Upper lobe of left lung (tissue), 4 donors: ENCODE data around the gene CRTC3.

ENCODE experiments used
- CTCF ChIP-seq, 6 experiments: fragments of 450-650 bp in 4 of 6; fragments of 200-600 bp in 2 of 6; sonication (generic) in 2 of 6; IDR thresholded peaks; one replicate each; pipeline ENCODE4 v1.5.1; 2016 to 2019; ENCODE audit warnings: antibody characterized with exemption in 6 of 6
- POLR2A ChIP-seq, 4 donors: fragments of 450-650 bp; IDR thresholded peaks; one replicate each; pipeline ENCODE4 v1.5.1; 2016 to 2017; ENCODE audit warnings: antibody characterized with exemption in 4 of 4, mild to moderate bottlenecking in 2 of 4
- POLR2AphosphoS5 ChIP-seq, 2 donors: sonication (generic); formaldehyde crosslinking; IDR thresholded peaks; one replicate each; pipeline ENCODE4 v1.5.1; 2017; ENCODE audit warnings: antibody characterized with exemption in 2 of 2

- TF ChIP-seq CTCF (IDR thresholded peaks at IDR 0.05) (no peak), POLR2AphosphoS5 (IDR thresholded peaks at IDR 0.05) (no peak), POLR2A (IDR thresholded peaks at IDR 0.05) (no peak)
Measured at GRCh38 chr15:90564051-90564450, 34.3 kb downstream of the CRTC3 start.
